GM21825 (cell line): ENCODE measurements around the gene IQCE.

Experiments
- ATAC-seq: cut with Tn5 transposase; IDR thresholded peaks from one replicate; pipeline ENCODE4 v1.9.1; 2021; ENCODE audit warnings: mild to moderate bottlenecking, moderate library complexity; ENCODE audit not compliant: unreplicated experiment

IQCE gene

GRCh38 chr7:2628891-2629290, 70.1 kb downstream of the IQCE start:
- ATAC-seq = no peak

- ATAC-seq = no peak
Measured at GRCh38 chr7:2629746-2630681, 71.2 kb downstream of the IQCE start.

- peak; percentile 31 for ATAC-seq
Measured at GRCh38 chr7:2631946-2632732, 73.4 kb downstream of the IQCE start, which contains the start of gene TTYH3. Gene TTYH3, plus strand, starts transcription at chr7:2631986. Its CDS starts 170 bp downstream, at chr7:2632156.

GRCh38 chr7:2632733-2633537, 74.2 kb downstream of the IQCE start:
- ATAC-seq = no peak

GRCh38 chr7:2633538-2634266, 74.9 kb downstream of the IQCE start:
- no peak for ATAC-seq

GRCh38 chr7:2634267-2635145, 75.7 kb downstream of the IQCE start:
- ATAC-seq = no peak

- no peak for ATAC-seq
Measured at GRCh38 chr7:2635148-2635668, 76.4 kb downstream of the IQCE start.

GRCh38 chr7:2635810-2636701, 77.3 kb downstream of the IQCE start:
- ATAC-seq = no peak

- ATAC-seq = no peak
Measured at GRCh38 chr7:2637066-2637471, 78.3 kb downstream of the IQCE start.

- no peak for ATAC-seq
Measured at GRCh38 chr7:2637505-2638223, 78.9 kb downstream of the IQCE start.

GRCh38 chr7:2638224-2638991, 79.6 kb downstream of the IQCE start:
- no peak for ATAC-seq

GRCh38 chr7:2639181-2639681, 80.5 kb downstream of the IQCE start:
- no peak for ATAC-seq

- ATAC-seq = no peak
Measured at GRCh38 chr7:2639695-2640481, 81.1 kb downstream of the IQCE start.

GRCh38 chr7:2640482-2640830, 81.7 kb downstream of the IQCE start:
- ATAC-seq = no peak

GRCh38 chr7:2640846-2641316, 82.1 kb downstream of the IQCE start:
- no peak for ATAC-seq
